NCI-H1417 (cell line): ENCODE results near the gene PCDH9.

Source experiments
- DNase-seq, 3 experiments: peaks; one replicate each; lab custom pipeline; 2025; lab: John Stamatoyannopoulos, UW

PCDH9 gene

GRCh38 chr13:66759919-66760318 is 470.2 kb downstream of the PCDH9 start:
- no peak for DNase-seq

- DNase-seq: no peak
Observed at GRCh38 chr13:66751691-66752090, 478.4 kb downstream of the PCDH9 start.

GRCh38 chr13:66748712-66749111 is 481.4 kb downstream of the PCDH9 start:
- DNase-seq: no peak

- DNase-seq: peak in 2 of 3 experiments; percentile 79 to 97
Observed at GRCh38 chr13:66745307-66745706, 484.8 kb downstream of the PCDH9 start.

- no peak for DNase-seq
Observed at GRCh38 chr13:66723576-66723975, 506.6 kb downstream of the PCDH9 start.

GRCh38 chr13:66716538-66716937 is 513.6 kb downstream of the PCDH9 start:
- no peak for DNase-seq

GRCh38 chr13:66714795-66715194 is 515.3 kb downstream of the PCDH9 start:
- DNase-seq: no peak

- DNase-seq: no peak
Observed at GRCh38 chr13:66704110-66704509, 526.0 kb downstream of the PCDH9 start.

GRCh38 chr13:66703597-66703996 is 526.5 kb downstream of the PCDH9 start:
- no peak for DNase-seq

- DNase-seq: peak in 2 of 3 experiments; percentile 50 to 88
Observed at GRCh38 chr13:66700117-66700601, 530.0 kb downstream of the PCDH9 start.

GRCh38 chr13:66693656-66694055 is 536.5 kb downstream of the PCDH9 start:
- DNase-seq: no peak

GRCh38 chr13:66691149-66691548 is 539.0 kb downstream of the PCDH9 start:
- no peak for DNase-seq

GRCh38 chr13:66689628-66690027 is 540.5 kb downstream of the PCDH9 start:
- DNase-seq: peak; percentile 19 to 79 (median 31)

GRCh38 chr13:66689037-66689619 is 541.0 kb downstream of the PCDH9 start:
- DNase-seq: peak in 2 of 3 experiments; percentile 19 to 57

- no peak for DNase-seq
Observed at GRCh38 chr13:66681403-66681802, 548.7 kb downstream of the PCDH9 start.

- DNase-seq: no peak
Observed at GRCh38 chr13:66680031-66680430, 550.1 kb downstream of the PCDH9 start.

GRCh38 chr13:66675620-66676019 is 554.5 kb downstream of the PCDH9 start:
- DNase-seq: no peak

- DNase-seq: no peak
Observed at GRCh38 chr13:66673401-66673800, 556.7 kb downstream of the PCDH9 start.

- peak; percentile 70 to 89 (median 75) for DNase-seq
Observed at GRCh38 chr13:66665991-66666390, 564.1 kb downstream of the PCDH9 start.

- peak in 1 of 3 experiments; percentile 3 for DNase-seq
Observed at GRCh38 chr13:66663711-66664110, 566.4 kb downstream of the PCDH9 start.

GRCh38 chr13:66663206-66663605 is 566.9 kb downstream of the PCDH9 start:
- DNase-seq: no peak

- peak in 1 of 3 experiments; percentile 24 for DNase-seq
Observed at GRCh38 chr13:66661336-66661735, 568.8 kb downstream of the PCDH9 start.

- no peak for DNase-seq
Observed at GRCh38 chr13:66660468-66660813, 569.7 kb downstream of the PCDH9 start.
